IMR-90 (cell line): ENCODE results near the gene CELSR1. TPM values are rescaled to one million over a fixed set of nuclear protein-coding genes. Genes with fewer than 3 reads are reported as not detected.

ENCODE experiments used
- ATAC-seq: fragments of 200-7000 bp; cut with Tn5 transposase; 2 replicates; pipeline ENCODE4 v1.9.1; 2020; ENCODE audit warnings: low read depth, mild to moderate bottlenecking, moderate library complexity
- BruUV-seq: library from RNA; stranded (reverse); fragments of 400-500 nt; replicated peaks from 2 replicates; lab custom pipeline; 2021; lab: Mats Ljungman, UMichigan
- CTCF ChIA-PET: fragments of 300-600 bp; formaldehyde crosslinking; extraction: SDS; loops from one replicate; lab custom pipeline; 2021; ENCODE audit warnings: antibody characterized with exemption; lab: Yijun Ruan, JAX
- POLR2A ChIA-PET: fragments of 300-600 bp; sonication (Branson Sonifier 250); formaldehyde crosslinking; loops from one replicate; lab custom pipeline; 2022; ENCODE audit warnings: antibody characterized with exemption; ENCODE audit not compliant: unreplicated experiment; lab: Charles Lee
- DNase-seq: peaks from one replicate; pipeline ENCODE4 v3.0.0; 2013
- H2AFZ ChIP-seq: replicated peaks from 2 replicates; pipeline ENCODE3; 2013; ENCODE audit warnings: low read length, mild to moderate bottlenecking; ENCODE audit not compliant: poor library complexity
- H2AK5ac ChIP-seq: 2 replicates; pipeline ENCODE4 v1.6.1; 2013; ENCODE audit warnings: low read depth, low read length, inconsistent platforms
- H2AK9ac ChIP-seq: replicated peaks from 2 replicates; pipeline ENCODE3; 2013; ENCODE audit warnings: mild to moderate bottlenecking, low read depth, low read length, moderate library complexity; ENCODE audit not compliant: poor library complexity
- H2BK120ac ChIP-seq: 2 replicates; pipeline ENCODE4 v1.6.1; 2013; ENCODE audit warnings: low read depth, low read length, inconsistent platforms
- H2BK15ac ChIP-seq: 3 replicates; pipeline ENCODE4 v1.6.1; 2013; ENCODE audit warnings: low read depth, low read length, inconsistent platforms
- H2BK20ac ChIP-seq: 2 replicates; pipeline ENCODE4 v1.6.1; 2013; ENCODE audit warnings: low read depth, mild to moderate bottlenecking, inconsistent platforms, low read length, moderate library complexity
- H2BK5ac ChIP-seq: 2 replicates; pipeline ENCODE4 v1.6.1; 2013; ENCODE audit warnings: mild to moderate bottlenecking, low read depth, low read length, inconsistent platforms; ENCODE audit not compliant: poor library complexity, severe bottlenecking
- H3K14ac ChIP-seq: replicated peaks from 2 replicates; pipeline ENCODE4 v1.6.1; 2013; ENCODE audit warnings: low read depth, low read length, inconsistent platforms
- H3K18ac ChIP-seq: 2 replicates; pipeline ENCODE4 v1.6.1; 2013; ENCODE audit warnings: low read depth, low read length, control low read depth
- H3K23ac ChIP-seq: 2 replicates; pipeline ENCODE4 v1.6.1; 2013; ENCODE audit warnings: low read depth, low read length, inconsistent platforms
- H3K27ac ChIP-seq: 2 replicates; pipeline ENCODE4 v1.5.1; 2013; ENCODE audit warnings: mild to moderate bottlenecking, control low read depth, low read length; ENCODE audit not compliant: insufficient read depth
- H3K27me3 ChIP-seq: 2 replicates; pipeline ENCODE4 v1.6.1; 2013; ENCODE audit warnings: low read length; ENCODE audit not compliant: control insufficient read depth, insufficient read depth
- H3K36me3 ChIP-seq: 2 replicates; pipeline ENCODE4 v1.6.1; 2013; ENCODE audit warnings: low read length, mixed read lengths; ENCODE audit not compliant: control insufficient read depth, insufficient read depth
- H3K4ac ChIP-seq: 2 replicates; pipeline ENCODE4 v1.6.1; 2013; ENCODE audit warnings: low read depth, low read length, inconsistent platforms
- H3K4me1 ChIP-seq: 2 replicates; pipeline ENCODE4 v1.6.1; 2013; ENCODE audit warnings: low read length, mixed read lengths; ENCODE audit not compliant: control insufficient read depth, insufficient read depth
- H3K4me2 ChIP-seq: 2 replicates; pipeline ENCODE4 v1.6.1; 2013; ENCODE audit warnings: low read depth, mild to moderate bottlenecking, control low read depth, low read length, moderate library complexity
- H3K4me3 ChIP-seq: 2 replicates; pipeline ENCODE4 v1.5.1; 2013; ENCODE audit warnings: low read depth, mild to moderate bottlenecking, control low read depth, low read length, moderate library complexity; ENCODE audit not compliant: insufficient read depth
- H3K56ac ChIP-seq: 2 replicates; pipeline ENCODE4 v1.6.1; 2013; ENCODE audit warnings: low read length, inconsistent platforms; ENCODE audit not compliant: insufficient read depth; ENCODE audit errors: extremely low read depth
- H3K79me1 ChIP-seq, 2 experiments: 2 replicates each; pipeline ENCODE4 v1.6.1; 2013; ENCODE audit warnings: low read length in 2 of 2, inconsistent platforms in 1 of 2, low read depth in 1 of 2
- H3K9ac ChIP-seq: 2 replicates; pipeline ENCODE4 v1.6.1; 2013; ENCODE audit warnings: low read depth, low read length, control low read depth
- H3K9me1 ChIP-seq: 2 replicates; pipeline ENCODE4 v1.6.1; 2013; ENCODE audit warnings: low read length, inconsistent platforms; ENCODE audit not compliant: insufficient read depth
- H3K9me3 ChIP-seq: 2 replicates; pipeline ENCODE4 v1.6.1; 2013; ENCODE audit warnings: low read length; ENCODE audit not compliant: control insufficient read depth, insufficient read depth
- H4K20me1 ChIP-seq: 2 replicates; pipeline ENCODE4 v1.6.1; 2013; ENCODE audit warnings: low read length, inconsistent platforms; ENCODE audit not compliant: insufficient read depth
- H4K5ac ChIP-seq: 2 replicates; pipeline ENCODE4 v1.6.1; 2013; ENCODE audit warnings: mild to moderate bottlenecking, low read depth, low read length, control low read depth
- H4K8ac ChIP-seq, 2 experiments: 2 replicates each; pipeline ENCODE4 v1.6.1; 2013; ENCODE audit warnings: low read depth in 2 of 2, low read length in 2 of 2, control low read depth in 1 of 2, inconsistent platforms in 1 of 2
- H4K91ac ChIP-seq: 2 replicates; pipeline ENCODE4 v1.6.1; 2013; ENCODE audit warnings: low read depth, low read length, inconsistent platforms; ENCODE audit not compliant: insufficient read depth
- BHLHE40 ChIP-seq: fragments of 150-350 bp; IDR thresholded peaks from 2 replicates; pipeline ENCODE4 v1.6.1; 2016; ENCODE audit warnings: mild to moderate bottlenecking, low read depth, low read length
- CEBPB ChIP-seq: IDR thresholded peaks from 2 replicates; pipeline ENCODE4 v1.6.1; 2012; ENCODE audit warnings: low read depth, low read length, improper control_type of control experiment
- CHD1 ChIP-seq: IDR thresholded peaks from 2 replicates; pipeline ENCODE4 v1.6.1; 2012; ENCODE audit warnings: low read depth, low read length, improper control_type of control experiment
- CTCF ChIP-seq: conservative IDR thresholded peaks from 2 replicates; pipeline ENCODE4 v1.5.1; 2012; ENCODE audit warnings: mild to moderate bottlenecking, low read depth, low read length, improper control_type of control experiment
- FOS ChIP-seq: fragments of 150-350 bp; IDR thresholded peaks from 2 replicates; pipeline ENCODE4 v1.6.1; 2016; ENCODE audit warnings: low read depth, low read length
- MAZ ChIP-seq: IDR thresholded peaks from 2 replicates; pipeline ENCODE4 v1.6.1; 2012; ENCODE audit warnings: low read depth, mild to moderate bottlenecking, low read length, improper control_type of control experiment, moderate library complexity, borderline replicate concordance
- MXI1 ChIP-seq: IDR thresholded peaks from 2 replicates; pipeline ENCODE4 v1.6.1; 2012; ENCODE audit warnings: low read depth, mild to moderate bottlenecking, low read length, moderate library complexity, borderline replicate concordance
- NFE2L2 ChIP-seq: fragments of 150-350 bp; IDR thresholded peaks from 2 replicates; pipeline ENCODE4 v1.6.1; 2016; ENCODE audit warnings: low read depth, mild to moderate bottlenecking, low read length
- RAD21 ChIP-seq: IDR thresholded peaks from 2 replicates; pipeline ENCODE4 v1.6.1; 2012; ENCODE audit warnings: low read length, improper control_type of control experiment
- RCOR1 ChIP-seq: IDR thresholded peaks from 2 replicates; pipeline ENCODE4 v1.6.1; 2012; ENCODE audit warnings: mild to moderate bottlenecking, low read length, improper control_type of control experiment; ENCODE audit not compliant: insufficient replicate concordance
- RFX5 ChIP-seq: IDR thresholded peaks from 2 replicates; pipeline ENCODE4 v1.8.0; 2012; ENCODE audit warnings: low read depth, mild to moderate bottlenecking, low read length, moderate library complexity
- USF2 ChIP-seq: fragments of 150-350 bp; IDR thresholded peaks from 2 replicates; pipeline ENCODE4 v1.6.1; 2017; ENCODE audit warnings: mild to moderate bottlenecking, antibody characterized with exemption, low read length, low read depth
- WGBS, 2 experiments: methylation state at CpG; one replicate each; pipeline versions ENCODE4 v1.1.5 to v1.1.7; 2013; ENCODE audit warnings: missing lambda C conversion rate in 2 of 2; ENCODE audit not compliant: insufficient read length in 1 of 2; ENCODE audit errors: extremely low coverage in 2 of 2; 5-methylcytosine and 5-hydroxymethylcytosine counted together
- dilution Hi-C: fragments of 300-500 bp; cut with HindIII; formaldehyde crosslinking; loops from one replicate; pipeline ENCODE4 v1.14.3; 2018; ENCODE audit warnings: low sequenced_read_pairs; ENCODE audit not compliant: unreplicated experiment
- in situ Hi-C: fragments of 300-500 bp; cut with MboI; formaldehyde crosslinking; loops from 3 replicates; pipeline ENCODE4 v1.14.3; 2019; ENCODE audit warnings: low sequenced_read_pairs, inconsistent platforms, mixed read lengths
- intact Hi-C: fragments of 100-400 bp; cut with micrococcal nuclease; formaldehyde crosslinking; loops from 2 replicates; pipeline ENCODE4 v1.10.0; 2022
- polyA plus RNA-seq, 3 experiments: library from polyadenylated mRNA; depleted of rRNA; stranded (reverse); fragments of >200 nt; gene quantifications; 2 replicates each; pipeline ENCODE4 v1.2.3, GENCODE V29; 2012; ENCODE audit warnings: low replicate concordance in 1 of 3
- total RNA-seq: library from RNA; depleted of rRNA; stranded (reverse); fragments of >200 nt; gene quantifications from 2 replicates; pipeline ENCODE4 v1.2.3, GENCODE V29; 2012

The CELSR1 gene
- total and polyA plus RNA-seq, 2 of the 4 experiments (the other 2 are of a cell fraction) = 0.36 to 0.82 TPM

- DNase-seq (no peak), ATAC-seq (no peak)
- Histone ChIP-seq H3K36me3 (peaks cover 23% of the 10 kb centered on the region), H2BK15ac (no peak overlapping the region), H4K91ac (no peak overlapping the region), H3K79me1 (peaks cover 27 to 48% of the 10 kb centered on the region in 2 experiments), H3K4me1 (no peaks in the 10 kb centered on the region), H3K27me3 (no peaks in the 10 kb centered on the region), H2BK120ac (no peak overlapping the region), H2AK5ac (no peak overlapping the region), H4K8ac (no peak overlapping the region), H2BK5ac (no peak overlapping the region), H3K23ac (no peak overlapping the region), H3K4me2 (no peak overlapping the region), H2BK20ac (no peak overlapping the region), H3K9me1 (no peaks in the 10 kb centered on the region; the same call in 1 of the 2 replicates), H3K9ac (no peak overlapping the region), H3K56ac (no peak overlapping the region), H4K20me1 (no peaks in the 10 kb centered on the region; the same call in 1 of the 2 replicates), H3K27ac (no peak overlapping the region), H3K4ac (no peak overlapping the region), H3K14ac (no peak overlapping the region), H3K18ac (no peak overlapping the region), H4K5ac (no peak overlapping the region), H2AK9ac (no peak overlapping the region), H2AFZ (no peak overlapping the region), H3K4me3 (no peak overlapping the region), H3K9me3 (no peaks in the 10 kb centered on the region)
- TF ChIP-seq BHLHE40 (no peak), MAZ (no peak), RAD21 (no peak), NFE2L2 (no peak), CTCF (no peak), RFX5 (no peak), CEBPB (no peak), MXI1 (no peak), RCOR1 (no peak), USF2 (no peak), FOS (no peak), CHD1 (no peak)
- WGBS, 2 experiments = 92% methylated on average over 6 of the region's 20 CpGs; no CpG with 5 or more reads in 1 of the 2 experiments
- dilution Hi-C loops (no loop called here), in situ Hi-C loops (no loop called here), intact Hi-C loops (no loop called here)
- ChIA-PET POLR2A (interaction anchor here (0.6 kb wide), 1 partner anchor 408 kb away, joined by 3 read pairs; no protein-coding TSS in a partner anchor), CTCF (no interaction called here)
- BruUV-seq = no TSS peak
Measured at GRCh38 chr22:46320716-46321386, 216.6 kb downstream of the CELSR1 start.
